Activated CD4-positive, CD25-positive, alpha-beta regulatory T cell treated with anti-CD3 and anti-CD28 coated beads, Interleukin-2, amount 50 U/mL, for 72 hours (primary cell): ENCODE data around the gene ARHGEF9.
"Not testable (repeated sequence)": the region's sequence is repeated elsewhere in the genome, so short reads cannot be mapped to it uniquely, and the experiment has no call there.

Experiments used
- DNase-seq: peaks from one replicate; pipeline ENCODE4 v3.0.0; 2021

ARHGEF9 gene

DNA sequence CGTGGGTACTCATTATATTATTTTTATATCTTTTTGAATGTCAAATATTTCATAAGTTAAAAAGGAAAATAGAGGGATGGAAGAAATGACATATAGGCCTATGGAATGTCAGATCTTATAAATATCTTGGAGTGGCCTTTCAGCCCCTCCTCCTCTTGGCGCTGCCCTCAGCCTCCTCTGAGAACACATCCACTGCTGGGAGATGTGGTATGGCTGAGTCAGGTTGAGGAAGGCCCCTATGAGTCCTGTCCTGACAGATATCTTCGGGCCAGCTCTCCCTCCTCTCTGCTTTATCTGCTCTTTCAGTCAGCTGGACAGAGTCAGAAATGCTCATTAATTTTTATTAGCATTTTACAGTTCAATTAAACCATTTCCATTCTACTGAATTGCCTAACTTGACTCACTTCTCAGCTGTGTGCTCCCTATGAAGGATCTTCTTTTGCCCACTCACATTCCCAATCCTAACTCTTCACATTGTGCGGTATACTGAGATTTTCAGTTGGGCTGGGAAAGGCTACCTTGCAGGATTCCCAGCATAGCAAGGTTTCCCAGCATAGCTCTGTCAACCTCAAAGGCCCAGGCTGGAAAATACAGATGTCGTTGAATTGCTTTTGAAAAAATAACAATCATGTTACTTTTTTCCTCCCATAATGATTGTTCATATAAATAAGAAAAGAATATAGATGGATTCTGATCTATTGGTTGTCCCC is 128.0 kb downstream of the ARHGEF9 start:
- DNase-seq, result no peak

DNA sequence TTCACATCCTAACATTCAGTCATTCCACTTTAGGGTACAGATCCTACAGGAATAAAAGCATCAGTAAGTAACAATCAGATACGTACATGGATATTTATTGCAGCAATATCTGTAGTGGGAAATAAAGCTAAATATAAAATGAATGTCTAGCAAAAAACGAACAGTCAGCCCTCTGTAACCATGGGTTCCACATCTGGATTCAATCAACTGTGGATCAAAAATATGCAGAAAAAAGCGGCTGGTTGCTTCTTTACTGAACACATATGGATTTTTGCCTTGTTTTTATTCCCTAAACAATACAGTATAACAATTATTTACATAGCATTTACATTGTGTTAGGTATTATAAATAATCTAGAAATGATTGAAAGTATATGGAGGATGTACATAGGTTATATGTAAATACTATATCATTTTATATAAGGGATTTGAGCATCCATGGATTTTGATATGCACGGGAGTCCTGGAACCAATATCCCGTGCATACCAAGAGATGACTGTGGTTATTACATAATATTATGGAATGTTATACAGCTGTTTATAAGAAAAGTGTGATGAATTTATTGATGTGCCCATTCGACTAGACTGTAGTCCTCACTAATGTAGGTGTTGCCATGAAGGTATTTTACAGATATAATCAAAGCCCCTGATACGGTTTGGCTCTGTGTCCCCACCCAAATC is 132.8 kb downstream of the ARHGEF9 start:
- no peak for DNase-seq

- DNase-seq, result not testable (repeated sequence)
These were observed 139.3 kb downstream of the ARHGEF9 start for GRCh38 chrX:63645748-63646147.

- DNase-seq, result no peak
These were observed 149.3 kb downstream of the ARHGEF9 start for GRCh38 chrX:63635750-63636149.

GRCh38 chrX:63613531-63614028 is 171.4 kb downstream of the ARHGEF9 start:
- no peak for DNase-seq

GRCh38 chrX:63585936-63586335 is 199.1 kb downstream of the ARHGEF9 start:
- DNase-seq, result no peak
